Colonic mucosa (tissue), 4 donors: Measurements from ENCODE around the gene TPRKB. TPM values are rescaled to one million over a fixed set of nuclear protein-coding genes. Genes with fewer than 3 reads are reported as not detected.
"Not testable (repeated sequence)": the region's sequence is repeated elsewhere in the genome, so short reads cannot be mapped to it uniquely, and the experiment has no call there.

Source experiments
- DNase-seq: peaks from one replicate; pipeline ENCODE4 v3.0.0-alpha.2; 2020
- H3K27ac ChIP-seq: fragments of 200-600 bp; one replicate; pipeline ENCODE4 v1.8.0; 2021
- H3K27me3 ChIP-seq: fragments of 200-600 bp; one replicate; pipeline ENCODE4 v1.8.0; 2021
- H3K36me3 ChIP-seq: fragments of 200-600 bp; one replicate; pipeline ENCODE4 v1.8.0; 2021
- H3K4me1 ChIP-seq: fragments of 200-600 bp; one replicate; pipeline ENCODE4 v1.8.0; 2021; ENCODE audit warnings: mild to moderate bottlenecking
- H3K4me3 ChIP-seq: fragments of 200-600 bp; one replicate; pipeline ENCODE4 v1.8.0; 2021
- H3K9ac ChIP-seq, 2 donors: one replicate each; pipeline ENCODE4 v1.7.0; 2013; ENCODE audit warnings: control low read depth in 2 of 2, low read depth in 2 of 2, low read length in 2 of 2
- H3K9me3 ChIP-seq: fragments of 200-600 bp; one replicate; pipeline ENCODE4 v1.8.0; 2021
- intact Hi-C: fragments of 100-400 bp; cut with DNase I; formaldehyde crosslinking; loops from one replicate; pipeline ENCODE4 v1.14.1; 2022
- total RNA-seq, 2 donors: library from RNA; stranded (reverse); fragmentation: NEBNext Ultra II Directional in 1 of 2; extraction: Animal tissue kit (Norgen Biotek cat#: 25700) in 1 of 2; gene quantifications; one replicate each; pipeline ENCODE4 v1.2.1, GENCODE V29; 2021
- TF ChIP-seq, protein P1 (sequence below): fragments of 200-600 bp; IDR thresholded peaks from one replicate; pipeline ENCODE4 v1.8.0; 2022; ENCODE audit warnings: antibody characterized with exemption, mild to moderate bottlenecking
- donor health status: healthy.
- donor health status: DM: no; HTN: no; CAD: no.
- donor health status: DM: no; HTN: no; CAD: no.

TPRKB gene
- total RNA-seq, 2 donors from 2014 or later: 28.2 to 37.5 TPM

DNA sequence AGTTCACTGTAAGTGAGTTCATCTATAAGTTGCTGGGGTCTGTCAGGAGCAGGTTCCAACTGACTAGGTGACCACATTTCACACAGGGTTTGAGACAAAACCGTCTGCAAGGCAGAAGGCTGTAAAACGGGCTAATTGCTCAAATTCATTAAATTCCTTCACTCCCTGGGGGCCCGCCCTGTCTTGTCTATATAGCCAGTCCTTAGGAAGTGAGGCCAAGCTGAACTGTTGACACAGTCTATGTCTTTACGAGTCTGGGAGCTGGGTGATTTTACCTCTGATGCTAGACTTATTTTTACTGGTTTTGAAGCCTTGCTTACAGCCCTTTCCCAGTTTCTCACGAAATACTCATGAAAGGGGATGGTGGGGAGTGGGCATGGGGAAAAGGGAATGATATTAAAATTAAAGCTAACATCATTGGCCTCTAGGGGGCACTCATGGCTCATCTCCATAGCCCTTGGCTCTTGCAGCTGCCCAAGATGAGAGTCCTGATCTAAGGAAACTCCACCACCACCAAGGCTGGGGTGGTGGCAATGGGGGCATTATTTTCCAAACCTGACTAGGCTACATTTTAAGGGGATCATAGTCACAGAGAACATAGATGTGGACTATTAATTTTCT, 57.1 kb downstream of the TPRKB start:
- peak; percentile 58 for DNase-seq
- intact Hi-C loops: loop anchor here (10.0 kb wide), 2 partner anchors 55 to 95 kb away; partner anchors contain the start of gene TPRKB
- H3K27me3 ChIP-seq, H3K4me1 ChIP-seq, H3K27ac ChIP-seq, H3K9me3 ChIP-seq, H3K9ac ChIP-seq, H3K36me3 ChIP-seq, H3K4me3 ChIP-seq: not testable (repeated sequence)
- TF ChIP-seq, protein P1, sequence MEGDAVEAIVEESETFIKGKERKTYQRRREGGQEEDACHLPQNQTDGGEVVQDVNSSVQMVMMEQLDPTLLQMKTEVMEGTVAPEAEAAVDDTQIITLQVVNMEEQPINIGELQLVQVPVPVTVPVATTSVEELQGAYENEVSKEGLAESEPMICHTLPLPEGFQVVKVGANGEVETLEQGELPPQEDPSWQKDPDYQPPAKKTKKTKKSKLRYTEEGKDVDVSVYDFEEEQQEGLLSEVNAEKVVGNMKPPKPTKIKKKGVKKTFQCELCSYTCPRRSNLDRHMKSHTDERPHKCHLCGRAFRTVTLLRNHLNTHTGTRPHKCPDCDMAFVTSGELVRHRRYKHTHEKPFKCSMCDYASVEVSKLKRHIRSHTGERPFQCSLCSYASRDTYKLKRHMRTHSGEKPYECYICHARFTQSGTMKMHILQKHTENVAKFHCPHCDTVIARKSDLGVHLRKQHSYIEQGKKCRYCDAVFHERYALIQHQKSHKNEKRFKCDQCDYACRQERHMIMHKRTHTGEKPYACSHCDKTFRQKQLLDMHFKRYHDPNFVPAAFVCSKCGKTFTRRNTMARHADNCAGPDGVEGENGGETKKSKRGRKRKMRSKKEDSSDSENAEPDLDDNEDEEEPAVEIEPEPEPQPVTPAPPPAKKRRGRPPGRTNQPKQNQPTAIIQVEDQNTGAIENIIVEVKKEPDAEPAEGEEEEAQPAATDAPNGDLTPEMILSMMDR: peak; percentile 42

Other genes with a start within 250 kb of the TPRKB start
- under 1 TPM in 1 of 2 donors, not detected in 1; 0.64 TPM for gene NAT8, start 94.9 kb downstream of the TPRKB start, total RNA-seq
- gene DUSP11, start 42.8 kb upstream of the TPRKB start, total RNA-seq: 10 to 100 TPM; 19.1 to 19.2 TPM
- not detected for gene C2orf78, start 46.8 kb upstream of the TPRKB start, total RNA-seq
- gene STAMBP, start 91.6 kb upstream of the TPRKB start, total RNA-seq: 10 to 100 TPM; 49.5 to 54.7 TPM
- gene ACTG2, start 155.7 kb upstream of the TPRKB start, total RNA-seq: 1,000 to 10,000 TPM in 1 of 2 donors, 10 to 100 TPM in 1; 25.4 to 1,198 TPM
- gene DGUOK, start 189.5 kb upstream of the TPRKB start, total RNA-seq: 10 to 100 TPM; 55.0 to 56.3 TPM
- 10 to 100 TPM; 17.8 to 22.9 TPM for gene TET3, start 247.6 kb upstream of the TPRKB start, total RNA-seq